ENCODE measurements around the gene IRAK2.
"Not testable (repeated sequence)": the region's sequence is repeated elsewhere in the genome, so short reads cannot be mapped to it uniquely, and the experiment has no call there.

Gene IRAK2

GRCh38 chr3:10160346-10160745 is 4.4 kb upstream of the IRAK2 start:
- no peak for DNase-seq (ENCODE audit: low read depth)

DNA sequence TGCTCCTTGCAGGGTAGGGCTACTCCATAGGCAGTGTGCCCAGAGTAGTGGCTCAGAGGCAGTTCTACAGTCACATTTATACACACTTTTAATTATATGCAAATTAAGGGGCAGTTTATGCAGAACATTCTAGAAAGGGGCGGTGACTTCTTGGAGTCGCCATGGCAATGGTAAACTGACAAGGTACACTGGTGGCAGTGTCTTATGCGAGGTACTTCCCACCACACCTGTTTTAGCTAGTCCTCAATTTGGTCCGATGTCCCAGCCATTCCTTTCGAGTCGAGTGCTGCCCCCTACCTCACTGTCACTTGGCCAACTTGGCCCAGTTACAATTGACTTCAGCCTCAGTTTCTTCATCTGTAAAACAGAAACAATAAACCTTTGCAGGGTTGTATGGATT is 3.8 kb upstream of the IRAK2 start:
- no peak for DNase-seq (ENCODE audit: low read depth)

DNA sequence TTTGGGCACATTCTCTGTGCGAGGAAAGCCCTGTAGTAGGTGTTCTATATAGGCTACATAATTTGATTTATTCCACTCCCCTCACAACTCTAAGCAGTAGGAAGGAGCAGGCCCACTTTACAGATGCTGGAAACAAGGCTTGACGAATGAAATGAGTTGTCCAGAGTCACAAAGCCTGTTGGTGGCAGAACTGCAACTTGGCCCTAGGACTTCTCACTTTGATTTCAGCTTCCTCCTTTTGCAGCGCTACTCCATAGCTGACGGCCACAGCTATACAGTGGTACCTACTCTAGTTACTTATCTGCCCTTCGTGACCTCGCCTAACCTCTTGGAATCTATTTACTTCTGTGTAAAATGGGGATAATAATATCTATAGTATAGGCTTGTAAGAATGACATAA is 2.5 kb upstream of the IRAK2 start:
- DNase-seq (ENCODE audit: low read depth) = no peak

DNA sequence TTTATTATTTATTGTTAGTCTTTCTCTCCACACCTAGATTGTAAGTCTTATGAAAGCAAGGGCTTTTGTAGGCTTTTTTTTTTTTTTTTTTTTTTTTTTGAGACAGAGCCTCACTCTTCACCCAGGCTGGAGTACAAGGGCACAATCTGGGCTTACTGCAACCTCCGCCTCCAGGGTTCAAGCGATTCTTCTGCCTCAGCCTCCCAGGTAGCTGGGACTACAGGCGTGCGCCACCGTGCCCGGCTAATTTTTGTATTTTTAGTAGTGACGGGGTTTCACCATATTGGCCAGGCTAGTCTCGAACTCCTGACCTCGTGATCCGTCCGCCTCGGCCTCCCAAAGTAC is 546 bp upstream of the IRAK2 start:
- DNase-seq (ENCODE audit: low read depth) = not testable (repeated sequence)

- DNase-seq (ENCODE audit: low read depth) = no peak
Observed at GRCh38 chr3:10166213-10166604, 1.5 kb downstream of the IRAK2 start.

DNA sequence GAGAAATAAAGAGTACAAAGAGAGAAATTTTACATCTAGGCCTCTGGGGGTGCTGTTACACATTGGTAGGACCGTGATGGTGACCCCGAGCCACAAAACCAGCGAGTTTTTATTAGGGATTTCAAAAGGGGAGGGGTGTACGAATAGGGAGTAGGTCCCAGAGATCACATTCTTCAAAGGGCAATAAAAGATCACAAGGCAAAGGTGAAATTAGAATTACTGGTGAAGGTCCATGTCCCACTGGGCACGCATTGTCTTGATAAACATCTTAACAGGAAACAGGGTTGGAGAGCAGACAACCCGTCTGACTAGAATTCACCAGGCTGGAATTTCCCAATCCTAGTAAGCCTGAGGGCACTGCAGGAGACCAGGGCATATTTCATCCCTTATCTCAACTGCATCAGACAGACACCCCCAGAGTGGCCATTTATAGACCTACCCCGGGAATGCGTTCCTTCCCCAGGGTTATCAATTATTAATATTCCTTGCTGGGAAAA is 4.3 kb downstream of the IRAK2 start:
- DNase-seq (ENCODE audit: low read depth) = no peak

DNA sequence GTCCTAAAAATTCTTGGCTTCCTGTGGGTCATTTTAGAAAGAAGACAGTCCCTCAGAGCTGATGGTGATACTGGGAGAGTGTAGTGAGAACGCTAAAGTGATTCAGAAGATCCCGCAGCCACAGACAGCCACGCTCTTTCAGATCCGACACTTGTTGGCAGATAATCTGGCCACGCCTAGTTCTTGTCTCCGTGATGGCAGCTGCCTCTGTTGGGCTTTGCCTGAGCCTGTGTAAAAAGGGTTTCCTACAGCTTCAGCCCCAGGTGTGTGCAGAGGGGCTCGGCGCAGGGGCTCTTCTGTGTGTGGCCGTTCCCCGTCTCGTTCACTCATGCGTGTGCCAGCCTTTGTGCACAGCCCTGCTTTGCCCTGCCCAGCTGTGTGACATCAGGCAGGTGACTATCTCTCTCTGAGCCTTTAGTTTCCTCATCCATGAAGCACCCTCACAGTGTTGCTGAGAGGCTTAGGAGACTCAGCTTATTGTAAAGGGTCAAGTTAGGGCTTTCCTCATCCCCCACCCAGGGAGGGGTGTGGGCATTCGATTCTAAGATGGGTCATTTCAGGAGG is 6.3 kb downstream of the IRAK2 start:
- DNase-seq (ENCODE audit: low read depth) = no peak

DNA sequence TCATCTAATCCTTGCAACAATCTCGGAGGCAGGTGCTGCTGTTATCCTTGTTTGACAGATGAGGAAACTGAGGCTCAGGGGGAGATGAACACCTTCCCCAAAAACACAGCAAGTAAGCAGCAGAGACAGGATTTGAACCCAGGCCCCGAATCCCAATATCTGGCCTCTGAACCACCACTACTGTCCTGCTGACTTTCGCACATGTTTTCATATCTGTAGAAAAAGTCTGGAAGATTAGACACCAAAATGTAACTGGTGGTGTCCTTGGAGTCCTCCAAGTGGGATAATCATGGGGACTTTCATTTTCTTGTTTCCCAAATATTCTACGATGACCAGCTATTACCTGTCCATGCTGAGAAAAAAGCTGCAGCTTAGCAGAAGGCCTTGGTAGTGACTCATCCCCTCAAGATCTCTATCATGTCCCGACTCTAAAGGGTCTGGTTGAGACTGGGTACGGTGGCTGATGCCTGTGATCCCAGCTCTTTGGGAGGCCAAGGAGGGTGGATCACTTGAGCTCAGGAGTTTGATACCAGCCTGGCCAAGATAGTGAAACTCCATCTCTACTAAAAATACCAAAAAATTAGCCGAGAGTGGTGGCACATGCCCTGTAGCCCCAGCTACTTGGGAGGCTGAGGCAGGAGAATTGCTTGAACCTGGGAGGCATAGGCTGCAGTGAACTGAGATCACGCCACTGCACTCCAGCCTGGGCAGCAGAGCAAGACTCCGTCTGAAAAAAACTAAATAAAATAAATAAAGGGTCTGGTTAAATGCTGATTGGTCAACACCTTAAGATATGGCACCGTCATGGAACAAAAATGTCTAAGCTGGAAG is 8.6 kb downstream of the IRAK2 start:
- DNase-seq (ENCODE audit: low read depth) = no peak

GRCh38 chr3:10173926-10174435 is 9.3 kb downstream of the IRAK2 start:
- peak; percentile 93 for DNase-seq (ENCODE audit: low read depth)

DNA sequence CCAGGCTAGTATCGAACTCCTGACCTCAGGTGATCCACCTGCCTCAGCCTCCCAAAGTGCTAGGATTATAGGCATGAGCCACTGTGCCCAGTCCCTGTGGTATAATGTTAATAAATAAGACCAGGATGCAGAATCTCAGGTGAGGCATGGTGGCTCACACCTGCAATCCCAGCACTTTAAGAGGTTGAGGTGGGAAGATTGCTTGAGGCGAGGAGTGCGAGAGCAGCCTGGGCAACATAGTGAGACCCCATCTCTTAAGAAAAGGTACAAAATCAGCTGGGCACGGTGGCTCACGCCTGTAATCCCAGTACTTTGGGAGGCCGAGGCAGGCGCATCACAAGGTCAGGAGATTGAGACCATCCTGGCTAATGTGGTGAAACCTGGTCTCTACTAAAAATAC is 10.6 kb downstream of the IRAK2 start:
- not testable (repeated sequence) for DNase-seq (ENCODE audit: low read depth)

- DNase-seq (ENCODE audit: low read depth) = not testable (repeated sequence)
Observed at GRCh38 chr3:10176150-10176549, 11.4 kb downstream of the IRAK2 start.

- no peak for DNase-seq (ENCODE audit: low read depth)
Observed at GRCh38 chr3:10177737-10178136, 13.0 kb downstream of the IRAK2 start.

DNA sequence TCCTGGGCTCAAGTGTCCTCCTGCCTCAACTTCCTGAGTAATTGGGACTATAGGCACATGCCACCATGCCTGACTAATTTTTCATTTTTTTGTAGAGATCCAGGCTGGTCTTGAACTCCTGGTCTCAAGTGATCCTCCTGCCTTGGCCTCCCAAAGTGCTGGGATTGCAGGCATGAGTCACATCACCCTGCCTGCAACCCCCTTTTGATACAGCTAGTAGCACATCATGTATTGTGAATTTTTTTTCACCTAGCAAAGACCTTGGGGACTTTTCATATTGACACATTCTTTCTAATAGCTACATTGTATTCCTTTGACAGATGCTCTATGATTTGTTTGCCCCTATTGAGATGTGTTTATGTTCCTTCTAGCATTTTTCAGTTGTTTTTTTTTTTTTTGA is 14.2 kb downstream of the IRAK2 start:
- no peak for DNase-seq (ENCODE audit: low read depth)

GRCh38 chr3:10180289-10180688 is 15.6 kb downstream of the IRAK2 start:
- DNase-seq (ENCODE audit: low read depth) = no peak

DNA sequence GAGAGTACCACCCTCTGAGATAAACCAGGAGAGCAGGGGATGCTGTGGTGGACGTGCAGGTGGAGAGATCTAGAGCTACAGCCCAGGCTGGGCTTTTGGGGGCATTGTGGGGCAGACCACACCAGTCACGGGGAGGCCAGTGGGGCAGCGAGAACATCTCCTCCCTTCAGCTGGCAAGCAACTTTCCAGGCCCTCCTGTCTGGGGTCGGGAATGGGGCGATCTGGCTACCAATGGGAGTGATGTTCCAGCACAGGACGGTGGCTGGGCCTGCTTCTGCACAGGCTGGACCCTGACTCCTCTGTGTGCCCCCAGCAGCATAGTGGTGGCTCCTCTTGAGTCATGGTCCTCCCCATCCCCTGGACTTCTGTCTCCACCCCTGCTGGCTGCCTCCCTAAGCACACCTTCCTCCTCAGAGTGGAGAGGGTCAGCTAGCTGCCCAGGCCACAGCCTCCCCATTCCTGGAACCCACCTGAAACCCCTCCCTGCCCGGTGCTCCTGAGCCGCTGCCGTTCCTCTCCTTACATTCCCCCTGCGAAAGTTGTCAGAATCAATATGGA is 16.1 kb downstream of the IRAK2 start:
- DNase-seq (ENCODE audit: low read depth) = no peak

- no peak for DNase-seq (ENCODE audit: low read depth)
Observed at GRCh38 chr3:10182950-10183349, 18.2 kb downstream of the IRAK2 start.

- DNase-seq (ENCODE audit: low read depth) = no peak
Observed at GRCh38 chr3:10184250-10184649, 19.5 kb downstream of the IRAK2 start.

DNA sequence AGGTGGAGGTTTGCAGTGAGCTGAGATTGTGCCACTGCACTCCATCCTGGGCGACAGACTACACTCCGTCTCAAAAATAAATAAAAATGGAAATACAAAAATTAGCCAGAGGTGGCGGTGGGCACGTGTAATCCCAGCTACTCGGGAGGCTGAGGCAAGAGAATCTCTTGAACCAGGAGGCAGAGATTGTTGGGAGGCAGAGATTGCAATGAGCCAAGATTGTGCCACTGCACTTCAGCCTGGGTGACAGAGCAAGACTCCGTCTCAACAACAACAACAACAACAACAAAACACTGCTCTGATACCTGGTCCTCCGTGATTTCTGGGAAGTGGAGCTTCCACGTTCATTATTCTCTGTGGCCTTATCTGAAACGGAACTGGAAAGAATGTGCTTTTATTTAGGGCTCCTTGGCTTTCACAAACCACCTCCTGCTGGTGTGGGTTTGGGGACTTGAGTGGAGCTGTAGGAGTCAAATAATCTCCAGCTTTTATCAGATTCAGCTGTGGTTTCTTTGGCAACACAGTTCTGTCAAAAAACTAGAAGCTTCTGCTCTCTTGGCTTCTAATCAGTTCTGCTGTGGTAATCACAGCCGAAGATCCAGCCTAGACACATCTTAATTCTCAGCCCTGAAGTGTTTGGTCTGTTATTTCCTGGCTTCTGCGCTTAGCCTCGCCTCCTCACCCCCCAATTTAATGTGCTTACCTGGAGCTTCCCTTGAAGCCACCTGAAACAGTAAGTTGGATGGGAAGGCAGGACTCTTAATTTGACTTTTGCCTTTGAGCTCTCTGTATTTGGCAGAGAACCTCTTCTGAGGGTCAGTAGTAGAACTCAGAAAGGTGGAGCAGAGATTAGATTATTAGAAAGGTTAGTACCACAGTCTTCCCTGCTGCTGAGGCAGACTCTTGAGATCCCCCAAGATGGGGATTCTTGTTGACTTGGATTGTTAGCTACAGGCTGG is 21.4 kb downstream of the IRAK2 start:
- no peak for DNase-seq (ENCODE audit: low read depth)

DNA sequence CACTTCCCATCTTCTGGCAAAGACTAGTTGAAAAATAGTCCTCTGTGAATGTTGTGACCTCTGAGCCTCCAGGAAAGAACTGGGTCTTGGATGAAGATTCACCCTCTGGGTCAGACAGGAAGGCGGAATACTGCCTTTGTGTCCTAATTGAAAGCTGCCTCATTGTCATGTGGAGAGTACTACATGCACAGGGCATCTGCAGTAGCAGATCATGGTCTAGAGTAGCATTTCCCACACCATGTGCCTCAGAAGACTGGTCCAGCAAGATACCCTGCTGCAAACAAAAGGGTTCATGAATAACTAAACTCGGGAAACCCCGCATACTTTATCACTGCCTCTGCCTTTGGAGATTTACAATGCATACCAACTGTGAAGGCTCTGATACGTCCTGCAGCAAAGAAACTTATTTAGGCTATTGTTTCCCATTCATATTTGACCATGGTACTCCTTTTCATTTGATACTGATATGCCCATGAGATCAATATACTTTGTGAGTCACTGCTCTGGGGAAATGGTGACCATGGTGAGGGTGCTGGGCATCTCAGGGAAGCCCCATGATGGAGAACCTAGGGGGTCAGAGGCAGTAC is 22.7 kb downstream of the IRAK2 start:
- DNase-seq (ENCODE audit: low read depth) = no peak

- DNase-seq (ENCODE audit: low read depth) = no peak
Observed at GRCh38 chr3:10187944-10188343, 23.2 kb downstream of the IRAK2 start.

DNA sequence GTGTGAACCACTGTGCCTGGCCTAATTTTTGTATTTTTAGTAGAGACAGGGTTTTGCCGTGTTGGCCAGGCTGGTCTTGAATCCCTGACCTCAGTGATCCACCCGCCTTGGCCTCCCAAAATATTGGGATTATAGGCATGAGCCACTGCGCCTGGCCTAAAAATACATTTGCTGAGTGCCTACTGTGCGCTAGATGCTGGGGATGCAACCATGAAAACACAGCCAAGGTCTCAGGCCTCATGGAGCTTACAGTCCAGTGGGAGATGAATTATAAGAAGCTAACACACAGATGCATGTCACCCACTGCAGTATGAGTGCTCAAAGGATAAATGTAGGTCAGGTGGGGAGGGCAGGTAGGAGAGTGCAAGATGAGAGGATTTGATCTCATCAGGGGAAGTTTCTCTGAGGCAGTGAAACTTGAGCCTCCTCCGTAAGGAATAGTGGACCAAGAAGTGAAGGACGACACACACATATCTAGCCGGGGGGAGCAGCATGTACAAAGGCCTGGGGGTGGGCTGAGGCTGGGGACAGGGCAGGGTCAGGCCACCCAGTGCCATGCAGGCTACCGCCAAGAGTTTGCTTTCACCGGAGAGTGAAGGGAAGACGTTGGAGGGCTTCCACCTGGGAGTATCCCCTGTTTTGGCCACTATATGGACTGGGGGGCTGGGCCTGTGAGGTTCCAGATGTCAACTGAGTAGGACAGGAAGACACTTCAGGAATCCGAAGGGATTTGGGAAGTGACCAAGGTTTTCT is 24.3 kb downstream of the IRAK2 start:
- no peak for DNase-seq (ENCODE audit: low read depth)
